Stimulated activated CD4-positive, alpha-beta T cell treated with anti-CD3 and anti-CD28 coated beads, Interleukin-12 subunit alpha, Interleukin-12 subunit beta, amount 100 ng/mL, for 24 hours (primary cell): ENCODE measurements around the gene HAUS5.
A peak's percentile ranks its signal among the peaks of the same experiment; 100 is the strongest.
"Not testable (repeated sequence)": the region's sequence is repeated elsewhere in the genome, so short reads cannot be mapped to it uniquely, and the experiment has no call there.

ENCODE experiments used
- DNase-seq, 2 experiments: peaks; one replicate each; pipeline ENCODE4 v3.0.0-alpha.2; 2020; ENCODE audit warnings: low read depth in 2 of 2

HAUS5 gene

DNA sequence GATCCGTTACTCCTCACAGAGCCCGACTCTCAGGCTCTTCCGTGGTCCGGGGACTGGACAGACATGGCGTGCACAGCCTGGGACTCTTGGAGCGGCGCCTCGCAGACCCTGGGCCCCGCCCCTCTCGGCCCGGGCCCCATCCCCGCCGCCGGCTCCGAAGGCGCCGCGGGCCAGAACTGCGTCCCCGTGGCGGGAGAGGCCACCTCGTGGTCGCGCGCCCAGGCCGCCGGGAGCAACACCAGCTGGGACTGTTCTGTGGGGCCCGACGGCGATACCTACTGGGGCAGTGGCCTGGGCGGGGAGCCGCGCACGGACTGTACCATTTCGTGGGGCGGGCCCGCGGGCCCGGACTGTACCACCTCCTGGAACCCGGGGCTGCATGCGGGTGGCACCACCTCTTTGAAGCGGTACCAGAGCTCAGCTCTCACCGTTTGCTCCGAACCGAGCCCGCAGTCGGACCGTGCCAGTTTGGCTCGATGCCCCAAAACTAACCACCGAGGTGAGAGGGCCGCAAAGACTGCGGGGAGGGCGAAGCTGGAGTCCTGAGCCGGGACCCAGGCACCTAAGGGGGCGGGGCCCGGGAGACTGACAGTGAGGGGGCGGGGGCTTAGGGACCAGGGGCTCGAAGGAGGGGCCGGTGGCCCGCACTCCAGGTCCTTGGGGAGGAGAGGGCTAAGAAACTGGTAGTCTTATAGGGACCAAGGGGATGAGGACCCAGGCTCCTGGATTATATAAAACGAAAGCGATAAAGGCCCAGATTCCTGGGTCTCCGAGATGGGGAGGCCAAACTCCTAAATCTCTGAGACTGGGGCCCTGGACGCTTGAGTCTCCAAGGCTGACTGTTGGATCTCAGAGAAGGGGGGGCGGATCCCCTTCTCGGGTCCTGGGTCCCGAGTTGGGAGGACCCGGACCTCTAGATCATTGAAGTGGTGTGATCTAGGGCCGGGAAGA lies 31.0 kb downstream of the HAUS5 start:
- DNase-seq, result peak; percentile 59 to 78

DNA sequence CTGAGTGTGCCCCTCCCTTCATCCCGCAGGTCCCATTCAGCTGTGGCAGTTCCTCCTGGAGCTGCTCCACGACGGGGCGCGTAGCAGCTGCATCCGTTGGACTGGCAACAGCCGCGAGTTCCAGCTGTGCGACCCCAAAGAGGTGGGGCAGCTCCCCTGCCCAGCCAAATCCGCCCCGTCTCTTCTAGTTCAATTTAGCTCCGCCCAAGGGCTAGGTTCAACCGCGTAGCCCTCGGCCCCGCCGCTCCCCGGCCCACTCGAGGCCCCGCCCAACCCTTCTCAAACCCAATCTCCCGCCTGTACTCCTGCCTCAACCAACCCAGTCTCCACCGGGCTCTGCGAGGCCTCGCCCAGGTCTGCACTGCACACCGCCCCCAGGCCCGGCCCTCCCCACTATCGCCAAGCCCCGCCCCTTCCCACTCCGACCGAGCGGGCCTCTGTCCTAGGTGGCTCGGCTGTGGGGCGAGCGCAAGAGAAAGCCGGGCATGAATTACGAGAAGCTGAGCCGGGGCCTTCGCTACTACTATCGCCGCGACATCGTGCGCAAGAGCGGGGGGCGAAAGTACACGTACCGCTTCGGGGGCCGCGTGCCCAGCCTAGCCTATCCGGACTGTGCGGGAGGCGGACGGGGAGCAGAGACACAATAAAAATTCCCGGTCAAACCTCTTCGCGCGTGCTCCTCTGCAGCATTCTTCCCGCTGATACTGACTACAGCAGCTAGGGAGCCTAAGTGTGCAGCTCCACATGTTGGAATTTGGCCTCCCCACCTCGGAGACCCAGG lies 31.9 kb downstream of the HAUS5 start:
- DNase-seq, result peak; percentile 86 to 97

DNA sequence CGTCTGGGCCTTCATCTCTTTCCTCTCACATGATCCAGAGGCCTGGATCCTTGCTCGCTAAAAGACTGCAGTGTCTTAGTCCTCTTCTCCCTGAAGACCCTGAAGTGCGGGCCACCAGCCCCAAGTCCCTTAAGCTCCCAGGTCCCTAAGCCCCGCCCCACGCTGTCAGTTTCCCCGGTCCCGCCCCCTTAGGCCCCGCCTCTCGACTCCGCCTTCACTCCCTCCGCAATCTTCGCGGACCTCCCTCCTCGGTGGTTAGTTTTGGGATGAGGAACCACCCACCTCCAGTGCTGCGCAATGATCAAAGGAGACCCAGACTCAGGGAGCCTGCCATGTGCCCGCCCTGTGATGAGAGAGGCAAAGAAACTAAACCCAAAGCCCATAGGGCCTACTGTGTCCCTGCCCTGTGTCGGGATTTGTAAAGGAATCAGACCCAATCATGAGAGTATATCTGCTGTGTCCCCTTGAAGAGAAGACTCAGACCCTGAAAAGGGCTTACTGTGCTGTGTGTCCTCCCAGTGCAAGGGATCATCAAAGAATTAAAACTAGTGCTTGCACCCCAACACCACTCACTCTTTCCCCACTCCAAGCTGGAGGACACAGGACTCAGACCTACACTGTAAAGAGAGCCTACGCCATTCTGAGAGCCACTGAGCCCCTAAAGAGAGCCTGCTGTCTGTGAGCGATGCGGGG lies 32.6 kb downstream of the HAUS5 start:
- peak; percentile 67 to 90 for DNase-seq

DNA sequence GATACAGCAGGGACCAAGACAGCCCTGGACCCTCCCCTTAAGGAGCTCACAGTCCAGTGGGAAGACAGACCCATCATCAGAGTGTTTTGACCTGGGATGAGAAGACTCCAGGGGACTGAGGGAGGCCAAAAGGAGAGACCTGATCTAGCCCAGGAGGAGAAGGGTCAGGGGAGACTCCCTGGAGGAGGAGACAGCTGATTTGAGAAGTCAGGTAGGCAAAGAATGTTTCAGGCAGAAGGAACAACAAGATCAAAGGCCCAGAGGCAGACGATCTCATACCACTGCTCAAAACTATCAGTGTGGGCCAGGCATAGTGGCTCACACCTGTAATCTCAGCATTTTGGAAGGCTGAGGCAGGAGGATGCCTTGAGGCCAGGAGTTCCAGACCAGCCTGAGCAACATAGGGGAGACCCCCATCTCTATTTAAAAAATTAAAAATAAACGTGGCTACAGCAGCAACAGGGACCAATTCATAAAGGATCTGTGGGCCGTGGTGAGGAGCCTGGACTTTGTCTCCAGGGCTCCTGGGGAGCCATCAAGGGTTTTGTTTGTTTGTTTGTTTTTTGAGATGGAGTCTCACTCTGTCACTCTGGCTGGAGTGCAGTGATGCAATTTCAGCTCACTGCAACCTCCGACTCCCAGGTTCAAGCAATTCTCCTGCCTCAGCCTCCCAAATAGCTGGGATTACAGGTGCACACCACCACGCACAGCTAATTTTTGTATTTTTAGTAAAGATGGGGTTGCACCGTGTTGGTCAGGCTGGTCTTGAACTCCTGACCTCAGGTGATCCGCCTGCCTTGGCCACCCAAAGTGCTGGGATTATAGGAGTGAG lies 33.4 kb downstream of the HAUS5 start:
- DNase-seq, result no peak

DNA sequence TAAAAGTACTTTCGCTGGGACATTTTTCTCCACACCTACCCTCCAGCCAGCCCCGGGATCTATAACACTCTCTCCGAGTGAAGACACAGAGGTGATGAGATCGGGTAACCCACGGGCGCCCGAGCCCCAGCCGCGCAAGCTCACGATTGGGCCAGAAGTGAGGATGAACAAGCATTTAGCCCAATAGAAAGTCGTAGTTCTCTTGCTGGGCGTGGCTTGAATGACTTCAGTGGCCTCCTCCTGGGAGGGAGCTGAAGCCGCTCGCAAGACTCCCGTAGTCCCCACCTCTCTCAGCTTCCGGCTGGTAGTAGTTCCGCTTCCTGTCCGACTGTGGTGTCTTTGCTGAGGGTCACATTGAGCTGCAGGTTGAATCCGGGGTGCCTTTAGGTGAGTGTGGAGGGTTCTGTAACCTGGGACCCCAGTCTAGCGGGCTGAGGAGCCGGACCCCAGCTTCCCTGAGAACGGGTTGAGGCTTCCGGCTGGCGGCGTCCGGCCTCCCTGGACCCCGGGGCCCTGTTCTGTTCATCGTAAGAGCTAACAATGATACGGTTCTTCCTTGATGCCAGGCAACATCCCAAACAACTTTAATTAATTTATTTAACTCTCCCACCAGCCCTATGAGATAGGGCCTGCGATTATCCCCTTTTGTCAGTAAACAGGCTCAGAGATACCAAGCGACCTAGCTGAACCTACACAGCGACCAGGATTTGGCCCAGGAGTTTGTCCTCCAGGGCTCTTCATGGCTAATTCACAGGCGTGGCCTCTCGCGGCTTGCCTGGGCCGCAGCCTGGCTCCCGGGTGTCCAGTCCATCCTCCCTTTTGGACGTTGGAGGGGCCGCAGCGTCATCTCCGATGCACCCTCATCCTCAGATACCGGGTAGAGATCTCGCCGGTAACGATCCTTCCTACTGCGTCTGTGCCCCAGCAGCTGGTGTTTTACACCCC lies 35.8 kb downstream of the HAUS5 start, which contains the start of gene COX6B1:
Gene COX6B1, plus strand, starts transcription at position 307 of the 945 bp plus-strand sequence. CDS start 2,921 bp downstream, outside the sequence.
- peak; percentile 83 to 89 for DNase-seq

DNA sequence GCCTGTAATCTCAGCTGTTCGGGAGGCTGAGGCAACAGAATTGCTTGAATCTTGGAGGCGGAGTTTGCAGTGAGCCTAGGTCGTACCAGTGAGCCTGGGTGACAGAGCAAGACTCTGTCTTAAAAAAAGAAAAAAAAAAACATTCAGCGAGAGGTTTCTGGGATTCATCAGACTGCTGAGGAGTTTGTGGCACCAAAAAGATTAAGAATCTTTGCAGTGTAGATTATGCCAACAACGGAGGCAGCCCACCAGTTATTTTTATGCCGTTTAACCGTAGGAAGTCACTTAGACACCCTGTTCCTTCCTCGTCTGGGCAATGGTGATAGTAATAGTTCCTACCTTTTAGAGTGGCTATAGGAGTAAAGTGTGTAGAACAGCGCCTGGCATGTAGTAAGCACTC lies 38.0 kb downstream of the HAUS5 start:
- DNase-seq, result no peak

DNA sequence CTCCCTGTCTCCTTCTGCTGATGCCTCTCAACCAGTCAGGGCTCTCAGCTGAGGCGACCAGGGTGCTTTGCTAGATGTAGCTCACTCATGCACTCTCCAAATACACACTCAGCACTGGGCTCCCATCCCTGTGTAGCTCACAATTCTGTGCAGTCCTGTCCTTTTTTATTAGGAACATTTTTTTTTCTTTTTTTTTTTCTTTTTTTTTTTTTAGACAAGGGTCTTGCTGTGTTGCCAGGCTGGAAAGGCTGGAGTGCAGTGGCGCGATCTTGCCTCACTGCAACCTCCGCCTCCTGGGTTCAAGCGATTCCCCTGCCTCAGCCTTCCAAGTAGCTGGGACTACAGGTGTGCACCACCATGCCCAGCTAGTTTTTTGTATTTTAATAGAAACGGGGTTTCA lies 42.3 kb downstream of the HAUS5 start:
- DNase-seq, result not testable (repeated sequence)

DNA sequence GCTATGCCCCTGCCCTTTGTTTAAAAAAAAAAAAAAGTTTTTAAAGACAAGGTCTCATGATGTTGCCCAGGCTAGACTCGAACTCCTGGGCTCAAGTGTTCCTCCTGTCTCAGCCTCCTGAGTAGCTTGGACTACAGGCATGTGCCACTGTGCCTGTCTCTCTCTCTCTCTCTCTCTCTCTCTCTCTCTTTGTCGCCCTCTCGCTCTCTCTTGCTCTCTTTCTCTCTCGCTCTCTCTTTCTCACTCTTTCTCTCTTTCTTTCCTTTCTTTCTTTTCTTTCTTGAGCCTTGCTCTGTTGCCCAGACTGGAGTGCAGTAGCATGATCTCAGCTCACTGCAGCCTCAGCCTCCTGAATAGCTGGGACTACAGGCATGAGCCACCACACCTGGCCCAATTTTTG lies 43.1 kb downstream of the HAUS5 start:
- DNase-seq, result no peak

DNA sequence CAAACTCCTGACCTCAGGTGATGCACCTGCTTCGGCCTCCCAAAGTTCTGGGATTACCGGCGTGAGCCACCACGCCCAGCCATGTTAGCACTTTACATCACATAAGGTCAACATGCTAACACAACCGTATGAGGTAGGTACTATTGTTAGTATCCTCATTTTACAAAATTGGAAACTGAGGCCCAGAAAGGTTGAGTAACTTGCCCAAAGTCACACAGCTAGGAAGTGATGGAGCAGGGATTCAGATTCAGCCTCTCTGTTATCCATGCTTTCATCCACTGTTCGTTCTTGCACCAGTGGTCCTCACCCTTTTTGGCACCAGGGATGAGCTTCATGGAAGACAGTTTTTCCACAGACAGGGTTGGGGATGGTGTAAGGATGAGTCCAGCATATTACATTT lies 44.2 kb downstream of the HAUS5 start:
- no peak for DNase-seq

DNA sequence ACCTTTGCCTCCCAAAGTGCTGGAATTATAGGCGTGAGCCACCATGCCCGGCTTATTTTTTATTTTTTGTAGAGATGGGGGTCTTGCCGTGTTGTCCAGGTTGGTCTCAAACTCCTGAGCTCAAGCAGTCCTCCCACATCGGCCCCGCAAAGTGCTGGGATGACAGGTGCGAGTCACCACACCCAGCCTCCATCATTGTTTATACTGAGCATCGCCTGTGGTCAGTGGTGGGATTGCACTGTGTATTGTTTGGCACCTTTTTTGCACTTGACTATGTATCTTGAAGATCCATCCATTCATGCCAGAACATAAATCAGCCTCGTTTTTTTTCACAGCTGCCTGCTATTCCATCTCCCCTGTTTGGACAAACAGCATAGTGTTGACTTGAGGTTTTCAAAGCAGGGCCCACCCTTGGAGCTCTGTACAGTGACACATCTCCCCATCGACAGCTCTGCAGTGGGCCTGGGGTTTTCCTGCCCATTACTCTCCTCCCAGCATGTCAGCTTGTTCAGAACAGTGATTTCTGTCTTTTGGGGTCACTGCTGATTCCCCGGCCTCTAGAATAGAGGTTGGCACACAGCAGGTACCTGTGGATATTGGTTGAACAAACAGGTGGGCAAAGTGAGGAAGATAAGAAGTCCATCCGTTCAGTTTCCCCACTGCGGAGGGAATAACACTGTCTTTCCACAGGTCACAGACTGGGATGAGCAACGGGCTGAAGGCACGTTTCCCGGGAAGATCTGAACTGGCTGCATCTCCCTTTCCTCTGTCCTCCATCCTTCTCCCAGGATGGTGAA lies 45.6 kb downstream of the HAUS5 start:
- no peak for DNase-seq

DNA sequence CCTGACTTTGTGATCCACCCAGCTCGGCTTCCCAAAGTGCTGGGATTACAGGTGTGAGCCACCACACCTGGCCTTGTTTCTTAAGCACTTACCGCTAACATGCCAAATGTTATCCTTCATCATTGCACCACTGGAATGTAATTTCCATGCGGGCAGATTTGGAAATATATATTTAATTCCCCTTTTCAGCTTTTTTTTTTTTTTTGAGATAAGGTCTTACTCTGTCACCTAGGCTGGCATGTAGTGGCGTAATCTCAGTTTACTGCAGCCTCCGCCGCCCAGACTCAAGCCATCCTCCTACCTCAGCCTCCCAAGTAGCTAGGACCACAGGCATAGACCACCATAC lies 49.4 kb downstream of the HAUS5 start:
- no peak for DNase-seq

DNA sequence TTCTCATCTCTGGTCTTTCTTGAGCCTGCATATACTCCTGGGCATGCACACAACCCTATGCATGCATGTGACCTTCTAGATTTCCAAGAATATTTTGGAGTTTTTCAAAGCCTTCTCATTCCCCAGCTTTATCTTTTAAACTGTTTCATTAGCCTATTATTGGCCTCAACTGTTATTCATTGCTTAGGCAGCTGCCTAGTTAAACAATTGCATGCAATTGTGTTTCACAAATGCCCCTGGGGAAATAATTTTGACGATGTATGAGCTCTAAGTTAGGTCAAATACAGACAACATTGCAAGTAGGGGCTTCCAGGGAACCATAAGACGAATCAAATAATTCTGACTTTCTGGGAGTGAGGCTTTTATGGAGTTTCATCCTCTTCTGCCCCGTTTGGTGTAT lies 51.4 kb downstream of the HAUS5 start:
- no peak for DNase-seq

DNA sequence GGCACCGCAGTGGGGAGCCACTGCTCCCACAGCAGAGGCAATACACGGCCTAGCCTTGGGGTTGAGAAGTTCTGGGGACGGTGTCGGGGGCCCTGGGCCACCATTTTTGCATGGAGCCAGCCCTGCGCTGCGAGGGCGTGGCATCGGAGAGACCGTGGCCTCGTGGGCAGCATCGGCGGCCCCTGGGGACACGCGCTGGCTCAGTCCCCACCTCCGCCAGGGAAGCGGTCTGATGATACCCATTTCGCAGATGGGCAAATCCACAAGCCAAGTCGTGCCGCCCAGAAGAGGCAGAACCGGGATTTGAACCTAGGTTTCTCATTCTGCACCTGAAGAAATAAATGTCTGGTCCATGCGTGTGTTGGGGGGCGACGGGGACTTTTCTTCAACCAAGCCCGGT lies 52.6 kb downstream of the HAUS5 start:
- DNase-seq, result no peak

DNA sequence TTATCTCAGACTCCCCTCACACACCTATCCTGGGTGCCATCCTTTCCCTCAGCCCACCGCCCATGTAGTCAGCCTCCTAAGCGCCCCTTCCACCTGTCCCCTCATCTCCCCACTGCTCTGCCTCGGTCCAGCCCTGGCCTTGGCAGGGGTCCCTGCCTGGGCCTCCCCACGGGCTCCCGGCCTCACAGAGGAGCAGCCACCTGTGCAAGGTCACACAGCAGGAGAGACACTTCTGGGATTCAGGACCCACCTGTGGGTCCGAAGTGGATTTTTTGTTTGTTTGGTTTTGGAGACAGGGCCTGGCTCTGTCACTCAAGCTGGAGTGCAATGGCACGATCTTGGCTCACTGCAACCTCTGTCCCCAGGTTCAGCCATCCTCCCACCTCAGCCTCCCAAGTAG lies 53.1 kb downstream of the HAUS5 start:
- DNase-seq, result no peak

DNA sequence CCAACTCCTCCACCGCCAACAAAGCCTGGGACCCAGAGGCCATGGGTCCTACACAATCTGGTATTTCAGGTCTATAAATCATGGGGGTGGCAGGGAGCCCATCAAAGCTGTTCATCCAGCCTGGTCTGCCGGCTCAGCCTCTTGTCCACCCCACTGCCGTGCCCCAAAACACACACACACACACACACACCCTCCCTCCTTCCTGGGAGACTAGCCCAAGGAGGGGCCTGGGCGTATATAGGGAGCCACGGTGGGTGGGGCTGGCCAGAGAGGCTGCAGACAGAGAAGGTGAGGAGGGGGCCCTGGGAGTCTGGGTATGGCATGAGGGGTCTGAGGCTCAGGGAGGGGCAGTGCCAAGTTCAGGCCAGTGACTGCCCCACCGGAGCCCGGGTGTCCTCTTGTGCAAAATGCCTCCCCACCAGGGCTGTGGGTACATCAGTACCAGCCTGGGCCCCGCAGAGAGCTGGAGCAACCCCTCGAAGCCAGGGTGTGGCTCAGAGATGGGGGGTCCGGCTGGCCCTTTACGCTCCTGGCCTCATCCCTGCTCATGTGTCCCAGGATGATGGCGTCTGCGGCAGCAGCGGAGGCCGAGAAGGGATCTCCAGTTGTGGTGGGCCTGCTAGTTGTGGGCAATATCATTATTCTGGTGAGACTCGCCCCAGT lies 53.8 kb downstream of the HAUS5 start, which contains the start of gene UPK1A:
Gene UPK1A, plus strand, starts transcription at position 267 of the 663 bp plus-strand sequence. Its CDS starts 296 bp downstream, at position 563.
- no peak for DNase-seq

DNA sequence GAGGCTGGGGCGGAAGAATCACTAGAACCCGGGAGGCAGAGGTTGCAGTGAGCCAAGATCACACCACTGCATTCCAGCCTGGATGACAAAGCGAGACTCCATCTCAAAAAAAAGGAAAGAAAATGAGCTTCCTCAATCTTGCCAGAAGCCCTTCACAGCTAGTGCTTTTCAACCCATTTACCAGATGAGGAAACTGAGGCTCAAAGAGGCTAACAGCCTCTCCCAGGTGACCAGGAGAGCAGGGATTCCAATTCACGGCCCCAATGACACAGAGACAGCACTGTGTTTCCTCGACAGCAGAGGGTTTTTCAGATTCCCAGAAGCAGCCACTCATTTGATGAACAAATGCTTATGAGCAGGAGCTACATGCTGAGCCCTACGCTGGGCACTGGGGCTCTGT lies 57.0 kb downstream of the HAUS5 start:
- DNase-seq, result no peak

DNA sequence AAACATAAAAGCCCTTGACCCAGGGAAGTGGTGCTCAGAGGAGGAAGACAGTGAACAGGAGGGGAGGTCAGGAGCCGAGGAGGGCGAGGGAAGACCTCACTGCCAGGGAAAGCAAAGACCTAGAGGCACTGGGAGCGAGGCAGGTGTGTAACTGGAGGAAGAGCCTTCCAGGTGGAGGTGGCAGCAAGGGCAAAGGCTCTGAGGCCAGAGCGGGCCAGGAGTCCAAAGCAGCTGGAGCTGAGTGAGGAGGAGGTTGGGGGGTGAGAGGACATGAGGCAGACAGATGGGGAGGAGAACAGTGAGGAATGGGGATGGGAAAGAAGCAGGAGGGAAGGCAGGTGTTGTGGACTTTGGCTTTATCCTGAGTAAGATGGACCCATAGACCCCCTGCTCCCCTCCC lies 57.4 kb downstream of the HAUS5 start:
- DNase-seq, result no peak

DNA sequence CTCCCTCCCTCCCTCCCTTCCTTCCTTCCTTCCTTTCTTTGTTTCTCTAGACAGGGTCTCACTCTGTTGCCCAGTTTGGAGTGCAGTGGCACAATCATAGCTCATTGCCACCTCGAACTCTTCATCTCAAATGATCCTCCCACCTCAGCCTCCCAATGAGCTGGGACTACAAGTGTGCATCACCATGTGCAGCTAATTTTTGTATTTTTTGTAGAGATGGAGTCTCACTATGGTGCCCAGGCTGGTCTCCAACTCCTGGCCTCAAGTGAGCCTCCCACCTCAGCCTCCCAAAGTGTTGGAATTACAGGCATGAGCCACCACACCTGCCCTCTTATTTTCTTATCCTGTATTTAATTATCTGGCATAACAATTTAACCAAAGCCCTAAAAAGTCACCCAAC lies 58.2 kb downstream of the HAUS5 start:
- no peak for DNase-seq

DNA sequence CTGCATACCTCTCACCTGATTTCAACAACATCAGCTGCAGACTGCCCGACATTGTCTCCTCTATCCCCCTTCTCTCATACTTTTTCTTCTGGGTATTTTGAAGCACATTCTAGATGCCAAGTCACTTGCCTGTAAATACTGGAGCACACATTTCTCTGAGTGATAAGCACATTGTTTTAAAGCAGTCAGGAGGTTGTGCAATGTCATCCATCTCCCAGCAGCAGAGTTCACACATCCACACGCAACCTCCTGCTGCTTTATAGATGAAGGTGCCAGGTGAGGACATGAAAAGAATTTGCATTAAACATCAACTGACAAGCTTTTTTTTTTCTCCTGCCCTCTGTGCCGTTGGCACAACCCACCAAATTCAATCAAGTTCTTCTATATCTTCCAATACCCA lies 59.3 kb downstream of the HAUS5 start:
- DNase-seq, result no peak
